Activated CD4-positive, alpha-beta T cell treated with anti-CD3 and anti-CD28 coated beads for 4 hours (primary cell): ENCODE results near the gene MAP3K4.

Experiments used
- DNase-seq, 2 donors: peaks; one replicate each; pipeline ENCODE4 v3.0.0-alpha.2; 2020

The MAP3K4 gene

GRCh38 chr6:161003336-161003735, 11.8 kb downstream of the MAP3K4 start:
- no peak for DNase-seq

GRCh38 chr6:161008245-161008644, 16.7 kb downstream of the MAP3K4 start:
- DNase-seq: no peak

GRCh38 chr6:161009991-161010390, 18.4 kb downstream of the MAP3K4 start:
- no peak for DNase-seq

- DNase-seq: no peak
Measured at GRCh38 chr6:161010418-161010817, 18.8 kb downstream of the MAP3K4 start.

GRCh38 chr6:161011492-161012480, 20.2 kb downstream of the MAP3K4 start:
- DNase-seq: no peak

GRCh38 chr6:161013695-161014094, 22.1 kb downstream of the MAP3K4 start:
- DNase-seq: no peak

GRCh38 chr6:161017766-161018564, 26.4 kb downstream of the MAP3K4 start:
- no peak for DNase-seq

- DNase-seq: no peak
Measured at GRCh38 chr6:161019324-161019839, 27.8 kb downstream of the MAP3K4 start.

GRCh38 chr6:161021543-161021942, 30.0 kb downstream of the MAP3K4 start:
- DNase-seq: no peak

- no peak for DNase-seq
Measured at GRCh38 chr6:161021998-161022743, 30.6 kb downstream of the MAP3K4 start.

GRCh38 chr6:161023316-161023715, 31.7 kb downstream of the MAP3K4 start:
- DNase-seq: no peak

GRCh38 chr6:161024364-161024920, 32.9 kb downstream of the MAP3K4 start:
- DNase-seq: no peak

- no peak for DNase-seq
Measured at GRCh38 chr6:161027385-161027784, 35.8 kb downstream of the MAP3K4 start.

- DNase-seq: no peak
Measured at GRCh38 chr6:161029195-161029809, 37.7 kb downstream of the MAP3K4 start.

- no peak for DNase-seq
Measured at GRCh38 chr6:161031721-161032495, 40.3 kb downstream of the MAP3K4 start.

GRCh38 chr6:161033667-161034066, 42.1 kb downstream of the MAP3K4 start:
- DNase-seq: no peak

- no peak for DNase-seq
Measured at GRCh38 chr6:161035182-161035980, 43.8 kb downstream of the MAP3K4 start.

- no peak for DNase-seq
Measured at GRCh38 chr6:161035981-161036263, 44.4 kb downstream of the MAP3K4 start.

GRCh38 chr6:161037873-161038228, 46.3 kb downstream of the MAP3K4 start:
- no peak for DNase-seq

- DNase-seq: no peak
Measured at GRCh38 chr6:161038229-161039031, 46.9 kb downstream of the MAP3K4 start.
